22Rv1 (cell line): ENCODE data around the gene STRN4.

Source experiments
- H3K27ac ChIP-seq: fragments of 450-650 bp; 2 replicates; pipeline ENCODE4 v1.5.1; 2017
- ZFX ChIP-seq: fragments of 450-650 bp; IDR thresholded peaks from 2 replicates; pipeline ENCODE4 v1.6.1; 2017; ENCODE audit warnings: antibody characterized with exemption, borderline replicate concordance
- TF ChIP-seq, protein P1 (sequence below): fragments of 450-650 bp; IDR thresholded peaks from 2 replicates; pipeline ENCODE4 v1.5.1; 2017; ENCODE audit warnings: mild to moderate bottlenecking

STRN4 gene

DNA sequence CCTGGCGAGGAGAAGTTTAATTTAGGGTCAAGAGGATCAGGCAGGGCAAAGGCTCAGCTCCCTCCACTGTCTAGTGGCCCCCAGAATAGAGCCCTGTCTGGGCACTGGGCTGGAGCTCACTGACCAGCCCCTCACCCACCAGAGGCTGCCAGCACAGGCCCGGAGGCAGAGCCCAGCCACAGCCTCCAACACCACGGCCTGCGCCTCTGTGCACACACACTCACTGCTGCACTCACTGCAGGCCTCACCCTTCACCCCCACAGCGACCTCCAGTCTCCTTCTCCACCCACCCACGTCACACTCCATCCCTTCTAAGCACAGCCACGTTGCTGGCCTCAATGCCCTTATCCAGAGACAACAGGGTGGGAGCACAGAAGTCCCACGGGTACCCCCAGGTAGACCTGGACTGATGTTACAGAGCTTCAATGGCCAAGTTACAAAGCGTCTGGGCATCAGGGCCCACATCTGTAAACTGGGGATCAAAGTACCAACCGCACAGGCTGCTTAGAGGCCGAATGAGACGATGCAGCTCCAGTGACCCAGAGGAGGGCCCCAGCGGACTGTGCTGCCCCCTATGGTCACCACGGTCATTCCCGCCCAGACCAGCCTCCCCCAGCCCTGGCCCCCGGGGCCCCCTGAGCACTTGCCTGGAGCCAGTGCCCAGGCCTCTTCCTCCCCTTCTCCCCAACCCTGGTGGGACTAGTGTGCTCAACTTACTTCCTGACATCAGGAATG is 24.8 kb downstream of the STRN4 start:
- no peak overlapping the region for H3K27ac ChIP-seq
- TF ChIP-seq ZFX, result no peak
- TF ChIP-seq, protein P1, sequence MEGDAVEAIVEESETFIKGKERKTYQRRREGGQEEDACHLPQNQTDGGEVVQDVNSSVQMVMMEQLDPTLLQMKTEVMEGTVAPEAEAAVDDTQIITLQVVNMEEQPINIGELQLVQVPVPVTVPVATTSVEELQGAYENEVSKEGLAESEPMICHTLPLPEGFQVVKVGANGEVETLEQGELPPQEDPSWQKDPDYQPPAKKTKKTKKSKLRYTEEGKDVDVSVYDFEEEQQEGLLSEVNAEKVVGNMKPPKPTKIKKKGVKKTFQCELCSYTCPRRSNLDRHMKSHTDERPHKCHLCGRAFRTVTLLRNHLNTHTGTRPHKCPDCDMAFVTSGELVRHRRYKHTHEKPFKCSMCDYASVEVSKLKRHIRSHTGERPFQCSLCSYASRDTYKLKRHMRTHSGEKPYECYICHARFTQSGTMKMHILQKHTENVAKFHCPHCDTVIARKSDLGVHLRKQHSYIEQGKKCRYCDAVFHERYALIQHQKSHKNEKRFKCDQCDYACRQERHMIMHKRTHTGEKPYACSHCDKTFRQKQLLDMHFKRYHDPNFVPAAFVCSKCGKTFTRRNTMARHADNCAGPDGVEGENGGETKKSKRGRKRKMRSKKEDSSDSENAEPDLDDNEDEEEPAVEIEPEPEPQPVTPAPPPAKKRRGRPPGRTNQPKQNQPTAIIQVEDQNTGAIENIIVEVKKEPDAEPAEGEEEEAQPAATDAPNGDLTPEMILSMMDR, result 0 out of 2 replicates have a peak, but pooled peaks have one; percentile 5

DNA sequence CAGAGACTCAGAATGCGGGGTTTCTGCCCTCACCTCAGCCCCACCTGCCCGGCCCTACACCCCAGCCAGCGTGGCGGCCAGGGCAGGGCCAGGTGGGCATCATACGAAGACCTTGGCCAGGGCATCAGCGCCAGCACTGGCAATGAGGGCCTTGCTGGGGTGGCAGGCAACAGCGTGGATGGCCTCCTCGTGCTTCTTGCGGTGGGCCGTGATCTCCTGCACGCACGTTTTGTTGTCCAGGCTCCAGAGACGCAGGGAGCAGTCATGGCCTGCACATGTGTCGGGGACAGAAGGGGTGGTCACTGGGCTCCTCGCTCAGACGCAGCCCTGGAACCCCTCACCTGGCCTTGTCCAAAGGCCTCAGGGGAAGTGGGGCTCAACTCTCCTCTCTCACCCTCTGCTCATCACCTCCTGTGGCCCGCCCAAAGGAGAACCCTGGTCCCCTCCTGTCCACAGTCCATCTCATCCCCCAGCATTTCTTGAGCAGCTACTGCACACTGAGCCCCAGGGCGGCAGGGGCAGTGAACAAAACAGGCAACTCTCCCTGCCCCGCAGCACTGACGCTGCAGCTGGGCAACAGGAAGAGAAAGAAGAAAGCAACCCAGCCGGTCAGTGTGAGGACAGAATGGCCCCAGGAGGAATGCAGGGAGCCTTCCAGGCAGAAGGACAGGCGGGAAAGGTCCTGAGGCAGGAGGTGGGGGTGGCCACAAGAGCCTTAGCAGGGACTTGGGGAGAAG is 25.6 kb downstream of the STRN4 start:
- no peak overlapping the region for H3K27ac ChIP-seq

DNA sequence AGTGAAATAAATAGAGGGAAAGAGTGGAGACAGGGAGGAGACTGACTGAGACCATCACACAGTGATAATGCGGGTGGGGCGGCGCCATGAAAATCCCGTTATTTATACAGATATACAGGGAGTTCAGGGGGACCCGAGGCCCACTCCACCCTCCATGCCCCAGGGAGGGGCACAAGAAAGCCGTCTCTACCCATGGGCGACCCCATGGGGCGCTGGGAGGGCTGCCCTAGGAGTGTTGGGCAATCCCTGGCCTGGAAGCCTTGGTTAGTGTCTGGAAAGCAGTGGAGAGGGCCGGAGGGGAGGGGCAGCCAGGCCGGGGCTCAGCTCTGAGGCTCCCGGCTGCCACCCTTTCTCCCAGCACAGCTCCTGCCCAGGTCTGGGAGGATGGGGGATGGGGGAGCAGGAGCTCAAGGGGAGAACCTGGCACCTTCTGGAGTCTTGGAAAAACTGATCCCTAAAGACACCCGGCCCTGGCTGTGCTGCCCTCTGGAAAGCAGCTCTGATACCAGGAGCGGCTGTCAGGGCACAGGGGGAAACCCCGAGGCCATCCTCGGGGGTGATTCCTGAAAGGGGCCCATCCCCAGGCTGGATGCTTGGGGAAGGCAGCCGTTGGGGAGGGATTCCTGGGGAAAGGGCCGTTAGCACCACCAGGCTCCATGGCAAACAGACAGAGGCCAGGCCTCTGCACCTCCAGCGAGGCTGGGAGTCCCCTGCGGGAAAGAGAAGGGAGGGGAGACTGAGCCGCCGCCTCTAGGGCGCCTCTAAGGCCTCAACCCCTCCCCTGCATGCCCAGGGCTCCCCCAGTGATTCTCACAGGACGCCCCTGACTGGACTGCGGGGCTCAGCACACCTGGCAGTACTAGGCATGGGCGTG is 26.4 kb downstream of the STRN4 start:
- no peak overlapping the region for H3K27ac ChIP-seq
- no peak for TF ChIP-seq ZFX
- TF ChIP-seq, protein P1, result no peak

More for the DNA sequence above, 25.6 kb downstream of the STRN4 start:
- TF ChIP-seq, protein P1, result no peak
- no peak for TF ChIP-seq ZFX

DNA sequence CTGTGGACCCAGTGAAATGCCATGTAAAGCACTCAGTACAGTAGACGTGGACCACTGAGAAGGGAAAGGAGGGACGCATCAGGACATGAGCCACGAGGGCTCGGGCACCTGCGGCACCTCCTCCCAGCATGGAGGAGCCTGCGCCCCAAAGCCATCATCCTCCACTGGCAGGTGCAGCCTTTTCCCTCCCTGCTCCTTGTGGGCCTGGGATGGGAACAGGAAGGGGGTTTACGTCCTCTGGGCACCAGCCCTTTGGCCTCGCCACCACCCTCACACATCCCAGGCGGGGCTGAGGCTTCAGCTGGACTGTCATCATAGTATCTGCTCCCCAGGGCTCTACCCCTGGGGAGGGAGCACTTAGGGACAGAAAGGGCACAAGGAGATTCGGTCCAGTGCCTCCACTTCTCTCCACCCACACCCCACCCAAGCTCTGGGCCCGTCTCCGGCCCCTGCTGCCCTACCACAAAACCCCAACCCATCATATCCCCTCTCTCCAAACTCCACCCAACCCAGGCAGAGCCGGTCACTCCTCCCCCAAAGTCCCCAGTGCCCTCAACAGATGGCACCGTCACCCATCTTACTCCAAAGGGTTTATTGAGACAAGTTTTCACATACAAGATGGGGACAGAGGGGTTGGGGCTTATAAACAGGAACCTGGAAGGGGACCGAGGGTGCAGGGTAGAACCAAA is 27.2 kb downstream of the STRN4 start:
- TF ChIP-seq ZFX, result no peak
- TF ChIP-seq, protein P1, result no peak
- no peak overlapping the region; the same call in 1 of the 2 replicates for H3K27ac ChIP-seq

DNA sequence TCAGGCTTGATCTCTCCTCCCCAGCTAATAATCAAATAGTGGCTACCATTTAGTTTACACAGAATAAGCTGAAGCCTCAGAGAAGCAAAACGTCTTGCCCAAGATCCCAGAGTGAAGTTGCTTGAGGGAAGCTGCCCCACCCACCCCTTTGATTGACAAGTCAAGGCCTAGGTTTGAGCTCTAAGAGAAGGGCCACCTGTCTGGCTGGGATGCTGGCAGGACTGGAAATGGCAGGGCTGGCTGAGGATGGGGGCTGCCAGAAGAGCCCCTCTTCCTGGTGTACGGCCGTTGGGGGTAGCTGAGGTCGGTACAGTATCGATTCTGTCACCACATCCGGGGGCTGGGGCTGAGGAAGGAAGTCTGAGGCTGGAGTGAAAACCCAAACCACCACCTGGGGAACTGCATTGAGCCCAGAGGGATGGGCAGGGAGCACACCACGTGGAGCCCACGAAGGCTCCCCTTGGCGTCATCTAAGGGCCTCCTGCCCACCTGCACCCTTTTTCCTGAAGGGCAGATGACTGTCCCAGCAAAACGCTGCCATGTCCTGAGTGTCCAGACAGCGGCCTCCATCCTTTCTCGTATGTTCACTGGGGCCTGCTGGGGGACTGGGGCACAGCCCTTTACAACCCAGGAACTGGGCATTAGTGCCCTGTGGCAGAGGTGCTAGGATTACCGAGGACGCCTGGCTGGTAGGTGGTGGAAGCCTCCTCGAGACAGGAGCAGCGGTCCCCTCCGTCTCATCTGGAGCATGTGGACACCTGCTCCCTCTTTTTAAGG is 27.9 kb downstream of the STRN4 start:
- H3K27ac ChIP-seq, result peak overlapping the region; percentile 51
- no peak for TF ChIP-seq ZFX
- TF ChIP-seq, protein P1, result no peak

DNA sequence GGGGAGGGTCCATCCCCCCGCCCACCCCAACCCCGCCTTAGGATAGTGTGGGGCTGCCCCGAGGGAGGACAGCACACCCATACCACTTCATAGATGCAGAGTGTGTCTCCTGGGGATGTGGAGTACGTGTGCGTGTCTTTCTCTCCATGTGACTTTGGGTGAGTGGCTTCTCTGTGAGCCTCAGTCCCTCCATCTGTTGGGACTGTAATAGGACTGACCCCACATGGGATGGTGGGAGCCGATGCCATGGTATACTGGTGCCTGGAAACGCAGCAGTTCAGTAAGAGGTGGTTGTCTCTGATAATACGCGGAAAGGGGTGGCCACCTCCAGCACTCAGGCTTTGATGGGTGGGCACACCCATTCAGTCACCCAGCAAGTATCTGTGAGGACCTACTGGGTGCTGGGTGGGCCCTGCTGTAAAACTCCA is 28.5 kb downstream of the STRN4 start:
- peak overlapping the region; percentile 51 for H3K27ac ChIP-seq
- no peak for TF ChIP-seq ZFX
- TF ChIP-seq, protein P1, result no peak
